Epithelial cell of umbilical artery (primary cell): ENCODE data around the gene ZNF225. TPM values are rescaled to one million over a fixed set of nuclear protein-coding genes. Genes with fewer than 3 reads are reported as not detected.

ENCODE experiments used
- total RNA-seq: library from RNA; depleted of rRNA; stranded (reverse); fragments of >200 nt; gene quantifications from 2 replicates; pipeline ENCODE4 v1.2.3, GENCODE V29; 2014

The ZNF225 gene
- total RNA-seq: 4.5 and 7.6 TPM in 2 replicates

DNA sequence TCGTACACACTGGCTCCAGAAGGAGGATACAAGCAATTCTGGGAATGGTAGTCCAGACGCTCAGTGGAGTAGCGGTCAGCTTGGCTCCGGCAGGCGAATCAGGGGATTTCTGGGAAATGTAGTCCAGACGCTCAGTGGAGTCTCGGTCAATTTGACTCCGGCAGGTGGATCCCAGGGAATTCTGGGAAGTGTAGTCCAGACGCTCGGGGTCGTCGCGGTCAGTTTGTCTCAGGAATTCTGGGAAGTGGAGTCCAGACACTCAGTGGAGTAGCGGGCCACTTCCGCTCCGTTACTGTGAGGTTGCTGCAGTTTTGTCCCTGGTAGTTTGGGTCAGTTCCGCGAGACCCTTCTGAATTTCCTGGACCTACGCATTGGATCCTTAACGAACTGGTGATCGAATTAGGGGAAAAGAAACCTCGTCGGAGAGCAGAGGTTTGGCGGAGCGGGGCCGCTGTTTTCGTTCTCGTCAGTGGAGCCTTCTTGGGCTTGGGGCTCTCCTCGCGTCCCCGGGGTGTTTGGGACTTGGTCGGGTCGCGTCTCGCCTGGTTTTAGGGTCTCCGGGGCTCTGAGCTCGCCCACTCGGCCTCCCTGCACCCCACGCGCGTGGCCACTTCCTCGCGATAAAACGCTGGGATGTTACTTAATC lies at the start of gene ZNF225:
ZNF225 (plus strand) TSS at position 262 of the 646 bp plus-strand sequence. CDS start 2,429 bp downstream, outside the sequence.

DNA sequence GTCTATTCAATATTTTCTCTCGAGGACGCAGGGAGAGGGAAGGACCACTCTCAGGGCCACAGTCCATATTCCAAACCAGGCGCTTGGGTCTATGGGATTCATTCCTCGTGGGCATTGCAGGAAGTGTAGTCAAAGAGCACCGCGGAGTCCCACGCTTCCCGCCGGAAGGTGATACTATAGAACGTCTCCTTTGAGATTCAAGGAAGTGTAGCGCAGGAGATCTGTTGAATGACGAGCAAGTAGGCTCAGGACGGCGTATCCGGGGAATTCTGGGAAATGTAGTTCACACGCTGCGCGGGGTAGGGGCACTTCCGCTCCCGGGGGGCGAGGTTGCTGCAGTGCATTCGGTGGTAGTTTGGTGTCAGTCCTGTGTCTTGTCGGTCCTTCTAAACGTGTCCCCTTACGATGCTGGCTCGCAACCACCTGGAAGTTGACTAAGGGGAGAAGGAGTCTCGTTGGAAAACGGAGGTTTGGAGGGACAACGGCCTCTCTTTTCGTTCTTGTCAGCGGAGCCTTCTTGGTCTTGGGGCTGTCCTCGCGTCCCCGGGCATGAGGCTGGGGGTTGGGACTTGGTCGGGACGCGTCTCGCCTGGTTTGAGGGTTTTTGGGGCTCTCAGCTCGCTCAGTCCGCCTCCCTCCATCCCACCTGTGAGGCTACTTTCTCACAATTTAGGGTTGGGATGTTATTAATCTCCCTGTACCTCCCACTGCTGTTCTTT lies 41.2 kb upstream of the ZNF225 start, which contains the start of gene ZNF284:
ZNF284 (plus strand) TSS at position 336 of the 719 bp plus-strand sequence. CDS start 4,231 bp downstream, outside the sequence.

DNA sequence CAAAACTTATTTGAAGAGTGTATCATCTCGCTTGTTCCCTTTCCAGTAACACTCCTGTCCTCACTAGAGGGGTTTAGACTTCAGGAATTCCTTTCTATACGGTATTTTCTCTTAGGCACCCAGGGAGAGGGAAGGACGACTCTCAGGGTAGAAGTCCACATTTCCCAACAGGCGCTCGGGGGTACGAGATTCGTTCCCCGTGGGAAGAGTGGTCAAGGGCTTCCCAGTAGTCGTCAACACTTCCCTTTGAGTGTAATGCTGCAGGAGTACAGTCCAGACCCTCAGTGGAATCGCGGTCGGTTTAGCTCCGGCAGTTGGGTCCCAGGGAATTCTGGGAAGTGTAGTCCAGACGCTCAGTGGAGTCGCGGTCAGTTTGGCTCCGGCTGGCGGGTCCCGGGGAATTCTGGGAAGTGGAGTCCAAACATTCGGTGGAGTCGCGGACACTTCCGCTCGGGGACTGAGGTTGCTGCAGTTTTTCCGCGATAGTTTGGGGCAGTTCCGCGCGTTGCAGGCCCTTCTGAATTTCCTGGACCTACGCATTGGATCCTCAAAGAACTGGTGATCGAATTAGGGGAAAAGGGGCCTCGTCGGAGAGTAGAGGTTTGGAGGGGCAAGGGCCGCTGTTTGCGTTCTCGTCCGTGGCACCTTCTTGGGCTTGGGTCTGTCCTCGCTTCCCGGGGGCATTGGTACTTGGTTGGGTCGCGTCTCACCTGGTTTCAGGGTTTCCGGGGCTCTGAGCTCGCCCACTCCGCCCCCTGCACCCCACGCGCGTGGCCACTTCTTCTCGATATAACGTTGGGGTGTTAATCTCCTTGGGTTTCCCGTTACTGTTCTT lies 19.1 kb upstream of the ZNF225 start, which contains the start of gene ZNF224:
ZNF224 (plus strand) TSS at position 431 of the 835 bp plus-strand sequence. CDS start 3,513 bp downstream, outside the sequence.

DNA sequence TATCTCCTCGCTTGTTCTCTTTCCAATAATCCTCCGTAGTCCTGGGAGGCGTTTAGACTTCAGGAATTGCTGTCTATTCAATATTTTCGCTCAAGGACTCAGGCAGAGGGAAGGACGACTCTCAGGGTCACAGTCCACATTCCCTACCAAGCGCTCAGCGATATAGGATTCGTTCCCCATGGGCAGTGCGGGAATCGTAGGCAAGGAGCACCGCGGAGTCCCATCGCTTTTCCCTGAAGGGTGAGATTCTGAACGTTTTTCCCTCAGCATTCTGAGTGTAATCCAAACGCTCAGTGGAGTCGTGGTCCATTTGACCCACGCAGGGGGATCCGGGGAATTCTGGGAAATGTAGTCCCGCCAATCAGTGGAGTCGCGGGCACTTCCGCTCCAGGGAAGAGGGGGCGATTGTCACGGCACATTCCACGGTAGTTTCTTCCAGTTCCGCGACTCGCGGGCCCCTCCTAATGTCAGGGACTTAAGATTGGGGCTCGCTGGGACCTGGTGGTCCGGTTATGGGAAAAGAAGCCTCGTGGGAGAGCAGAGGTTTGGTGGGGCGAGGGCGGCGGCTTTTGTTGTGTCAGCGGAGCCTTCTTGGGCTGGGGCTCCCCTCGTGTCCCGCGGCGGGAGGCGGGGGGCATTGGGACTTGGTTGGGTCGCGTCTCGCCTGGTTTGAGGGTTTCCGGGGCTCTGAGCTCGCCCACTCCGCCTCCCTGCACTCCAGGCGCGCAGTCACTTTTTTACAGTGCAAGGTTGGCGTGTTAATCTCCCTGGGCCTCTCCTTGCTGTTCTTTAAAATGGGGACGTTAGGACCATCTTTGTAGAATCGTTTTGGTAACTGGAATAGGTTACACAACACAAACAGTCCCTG lies 28.2 kb downstream of the ZNF225 start, which contains the start of gene ZNF234:
ZNF234 (plus strand) TSS at position 364 of the 868 bp plus-strand sequence. CDS start 3,079 bp downstream, outside the sequence.

GRCh38 chr19:44164673-44165512 lies 51.7 kb downstream of the ZNF225 start, which contains the start of gene ZNF226:
Gene ZNF226, plus strand, starts transcription at chr19:44165100. Its CDS starts 4,981 bp downstream, at chr19:44170081.

Other genes starting within 250 kb of the ZNF225 start
- gene ZNF404, start 229.4 kb upstream of the ZNF225 start, total RNA-seq: 0.97 and 2.1 TPM in 2 replicates
- 12.3 and 14.6 TPM in 2 replicates for gene ZNF45, start 178.1 kb upstream of the ZNF225 start, total RNA-seq
- gene ZNF221, start 162.2 kb upstream of the ZNF225 start, total RNA-seq: 3.2 and 10.6 TPM in 2 replicates
- 8.1 and 8.4 TPM in 2 replicates for gene ZNF155, start 129.2 kb upstream of the ZNF225 start, total RNA-seq
- 2.9 and 5.3 TPM in 2 replicates for gene ZNF230, start 110.4 kb upstream of the ZNF225 start, total RNA-seq
- 5.5 and 5.8 TPM in 2 replicates for gene ZNF222, start 88.0 kb upstream of the ZNF225 start, total RNA-seq
- gene ZNF223, start 61.4 kb upstream of the ZNF225 start, total RNA-seq: 7.1 and 9.6 TPM in 2 replicates
- 2.3 and 3.0 TPM in 2 replicates for gene ZNF284, start 41.2 kb upstream of the ZNF225 start, total RNA-seq
- gene ZNF224, start 19.0 kb upstream of the ZNF225 start, total RNA-seq: 16.9 and 38.9 TPM in 2 replicates
- gene ZNF234, start 28.2 kb downstream of the ZNF225 start, total RNA-seq: 7.8 and 13.8 TPM in 2 replicates
- 11.7 and 15.5 TPM in 2 replicates for gene ZNF226, start 51.7 kb downstream of the ZNF225 start, total RNA-seq
- 16.2 and 18.4 TPM in 2 replicates for gene ZNF227, start 99.1 kb downstream of the ZNF225 start, total RNA-seq
- gene ZNF233, start 146.5 kb downstream of the ZNF225 start, total RNA-seq: 0.32 and 1.1 TPM in 2 replicates
- gene ZNF235, start 191.6 kb downstream of the ZNF225 start, total RNA-seq: 2.9 and 5.5 TPM in 2 replicates
- 7.8 and 16.1 TPM in 2 replicates for gene ZNF112, start 243.3 kb downstream of the ZNF225 start, total RNA-seq